GM18861 (cell line): Measurements from ENCODE around the gene KIAA0513.
"Not testable (repeated sequence)": the region's sequence is repeated elsewhere in the genome, so short reads cannot be mapped to it uniquely, and the experiment has no call there.

ENCODE experiments used
- ATAC-seq: cut with Tn5 transposase; IDR thresholded peaks from one replicate; pipeline ENCODE4 v1.9.1; 2021; ENCODE audit not compliant: unreplicated experiment

Gene KIAA0513

DNA sequence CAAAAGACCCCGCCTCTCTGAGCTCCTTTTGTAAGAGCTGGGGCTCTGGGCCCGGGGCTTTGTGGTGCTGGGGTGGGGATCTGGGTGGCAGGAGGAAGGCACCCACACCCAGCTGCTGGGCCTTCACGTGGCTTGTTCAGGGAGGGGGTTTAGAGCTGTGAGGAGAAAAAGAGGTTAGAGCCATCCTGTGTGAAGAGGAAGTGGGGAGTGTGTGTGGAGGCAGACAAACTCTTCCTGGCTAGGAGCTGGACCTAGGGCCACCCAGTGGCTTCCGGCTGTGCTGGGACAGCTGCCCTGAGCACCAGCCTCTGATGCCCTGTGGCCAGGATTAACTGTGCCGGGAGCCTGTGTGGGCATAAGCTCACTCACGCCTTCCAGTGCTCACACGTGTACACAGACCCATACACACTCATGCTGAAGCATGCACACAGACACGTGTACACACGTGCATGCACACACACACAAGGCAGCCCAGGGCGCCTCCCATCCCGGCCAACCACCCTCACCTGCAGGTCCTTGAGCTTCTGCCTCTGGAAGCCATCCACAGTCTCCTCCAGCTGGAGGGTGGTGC, 77.3 kb downstream of the KIAA0513 start:
- no peak for ATAC-seq

DNA sequence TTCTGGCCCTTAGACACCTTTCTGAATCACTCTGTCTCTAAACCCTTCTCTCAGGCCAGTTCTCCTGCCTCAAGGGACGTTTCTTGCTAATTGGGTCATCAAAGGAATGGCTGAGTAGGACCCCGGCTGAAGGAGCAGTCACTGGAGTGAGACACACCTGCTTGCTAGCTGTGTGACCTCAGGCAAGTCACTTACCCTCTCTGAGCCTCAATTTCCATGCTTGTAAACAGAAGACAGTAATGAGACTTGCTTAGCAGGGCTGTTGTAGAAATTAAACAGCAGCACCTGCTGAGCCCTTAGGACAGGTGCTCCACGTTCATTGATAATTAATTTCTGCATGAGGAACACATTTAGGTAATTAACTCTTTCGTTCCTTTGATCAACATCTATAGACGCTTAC, 77.9 kb downstream of the KIAA0513 start:
- no peak for ATAC-seq

DNA sequence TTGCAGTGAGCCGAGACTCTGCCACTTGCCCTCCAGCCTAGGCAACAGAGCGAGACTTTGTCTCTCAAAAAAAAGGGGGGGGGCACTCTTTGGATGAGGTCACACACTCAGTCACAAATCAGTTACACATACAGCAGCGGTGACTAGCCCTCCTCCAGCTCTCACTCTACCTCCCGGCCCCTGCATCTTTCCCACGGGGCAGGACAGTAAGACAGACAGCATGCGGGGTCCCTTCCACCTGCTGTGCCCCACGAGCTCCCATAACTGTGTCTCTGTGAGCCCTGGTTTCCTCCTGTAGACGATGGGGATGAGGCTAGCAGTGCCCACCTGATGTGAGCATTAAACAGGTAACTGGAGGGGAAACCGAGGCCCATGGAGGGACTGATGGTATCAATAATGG, 79.5 kb downstream of the KIAA0513 start:
- ATAC-seq = no peak

DNA sequence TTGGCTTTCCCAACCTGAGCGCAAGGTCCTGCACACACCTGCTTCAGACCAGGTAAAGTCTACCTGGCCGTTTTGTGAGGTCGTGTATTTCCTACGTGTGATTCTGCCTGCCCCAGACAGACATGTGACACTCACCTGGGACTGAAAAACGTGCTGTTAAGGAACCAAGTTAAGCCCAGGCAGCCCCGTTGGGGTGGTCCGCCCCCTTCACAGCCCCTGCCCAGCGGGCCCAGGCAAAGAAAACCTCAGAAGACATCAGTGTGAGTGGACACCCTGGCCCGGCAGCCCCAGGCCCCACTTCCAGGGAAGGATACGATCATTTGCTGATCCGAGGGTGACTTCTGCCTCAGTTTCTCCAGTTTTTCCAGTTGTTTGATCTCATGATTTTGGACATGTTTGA, 79.9 kb downstream of the KIAA0513 start:
- ATAC-seq = no peak

DNA sequence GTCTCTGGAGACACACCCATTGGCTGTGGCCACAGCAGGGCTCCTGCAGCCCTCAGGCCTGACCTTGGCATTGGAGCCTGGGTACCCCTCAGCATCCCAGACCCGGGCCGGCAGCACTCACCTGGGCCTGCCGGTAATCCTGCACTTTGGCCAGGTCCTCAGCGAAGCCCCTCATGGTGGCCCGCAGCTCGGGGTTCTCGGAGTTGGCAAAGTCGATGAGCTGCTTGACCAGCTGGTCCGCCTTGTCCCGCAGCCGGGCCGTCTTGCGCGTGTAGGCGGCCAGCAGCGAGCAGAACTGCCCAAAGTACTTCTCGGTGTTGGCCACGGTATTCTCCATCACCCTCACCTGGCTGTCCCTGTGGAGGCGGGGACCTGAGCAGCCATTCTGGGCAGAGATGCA, 82.5 kb downstream of the KIAA0513 start:
- ATAC-seq = no peak

DNA sequence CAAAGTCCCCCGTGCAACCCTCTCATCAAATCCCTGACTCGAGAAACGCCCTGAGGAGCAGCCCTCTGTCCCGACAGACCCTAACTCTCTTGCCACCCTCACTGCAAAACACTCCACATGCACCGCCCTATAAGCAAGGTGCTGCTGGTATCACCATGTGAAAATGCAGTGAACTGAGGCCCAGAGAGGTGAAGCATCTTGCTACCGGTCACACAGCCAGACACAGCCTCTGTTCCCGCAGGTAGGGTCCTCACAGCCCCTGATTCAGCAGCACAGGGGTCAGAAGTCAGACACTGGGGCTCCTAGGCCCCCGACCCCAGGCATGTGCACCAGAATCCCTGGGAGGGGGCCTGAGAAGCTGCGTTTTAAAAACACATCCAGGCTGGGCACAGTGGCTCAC, 83.6 kb downstream of the KIAA0513 start:
- ATAC-seq = no peak

DNA sequence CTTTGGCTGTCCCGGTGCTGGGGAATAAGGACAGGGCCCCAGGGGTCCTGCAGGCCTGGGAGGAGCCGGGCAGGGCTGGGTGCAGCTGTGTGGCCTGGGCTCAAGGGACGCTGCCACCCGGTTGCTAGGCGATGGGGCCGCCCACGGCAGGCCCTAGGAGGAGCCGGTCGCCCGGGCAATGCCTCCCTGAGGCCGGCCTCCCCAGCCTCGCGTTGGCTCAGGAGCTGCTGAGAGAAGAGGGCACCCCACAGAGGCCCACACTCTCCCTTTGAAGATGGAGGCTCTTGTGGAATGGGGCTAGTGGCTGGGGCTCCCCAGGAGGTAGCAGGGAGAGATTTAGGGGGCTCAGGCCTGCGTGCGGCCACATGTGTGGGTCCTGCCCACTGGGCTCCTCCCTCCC, 84.8 kb downstream of the KIAA0513 start, which contains the start of gene CIBAR2:
Gene CIBAR2 (minus strand): TSS at position 109 of the 400 bp plus-strand sequence. CDS start 120 bp downstream, outside the sequence.
- no peak for ATAC-seq

DNA sequence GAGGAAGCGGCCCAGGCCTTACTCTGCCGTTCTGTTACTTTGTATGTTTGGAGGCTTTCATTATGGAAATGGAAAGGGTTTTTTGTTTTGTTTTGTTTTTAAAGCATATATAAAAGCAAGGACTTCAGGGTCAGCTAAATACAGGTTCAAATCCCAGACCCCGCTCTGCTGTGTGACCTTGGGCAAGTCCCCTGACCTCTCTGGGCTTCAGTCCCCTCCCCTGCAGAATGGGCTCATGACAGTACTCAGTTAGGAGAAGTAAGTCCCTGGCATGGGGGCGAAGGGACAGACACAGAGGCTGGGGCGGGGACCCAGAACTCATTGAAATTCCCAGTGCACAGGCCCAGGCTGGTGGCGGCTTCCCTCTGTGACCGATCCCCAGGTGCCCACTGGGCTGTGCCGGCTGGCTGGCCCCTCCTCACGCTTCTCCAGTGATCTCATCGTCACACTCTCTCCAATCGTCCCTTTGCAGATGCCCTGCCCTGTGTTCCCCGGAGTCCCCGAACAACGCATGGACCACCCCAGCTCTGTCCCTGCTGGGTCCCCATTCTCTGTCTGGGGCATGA, 85.7 kb downstream of the KIAA0513 start:
- ATAC-seq = no peak

DNA sequence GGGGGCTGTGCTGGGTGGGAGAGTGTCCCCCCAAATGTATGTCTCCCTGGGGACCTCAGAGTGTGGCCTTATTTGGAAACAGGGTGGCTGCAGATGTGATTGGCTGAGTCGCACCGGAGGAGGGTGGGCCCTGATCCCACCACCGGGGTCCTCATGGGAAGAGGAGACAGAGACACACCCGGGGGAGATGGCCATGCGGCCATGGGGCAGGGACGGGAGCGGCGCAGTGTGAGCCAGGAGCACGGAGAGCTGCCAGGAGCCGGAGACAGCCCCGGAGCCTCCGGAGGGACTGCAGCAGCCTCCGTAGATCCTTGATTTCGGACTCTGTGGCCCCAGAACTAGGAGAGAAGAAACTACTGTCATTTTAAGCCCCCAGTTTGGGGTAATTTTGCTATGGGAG, 86.3 kb downstream of the KIAA0513 start:
- ATAC-seq = no peak

DNA sequence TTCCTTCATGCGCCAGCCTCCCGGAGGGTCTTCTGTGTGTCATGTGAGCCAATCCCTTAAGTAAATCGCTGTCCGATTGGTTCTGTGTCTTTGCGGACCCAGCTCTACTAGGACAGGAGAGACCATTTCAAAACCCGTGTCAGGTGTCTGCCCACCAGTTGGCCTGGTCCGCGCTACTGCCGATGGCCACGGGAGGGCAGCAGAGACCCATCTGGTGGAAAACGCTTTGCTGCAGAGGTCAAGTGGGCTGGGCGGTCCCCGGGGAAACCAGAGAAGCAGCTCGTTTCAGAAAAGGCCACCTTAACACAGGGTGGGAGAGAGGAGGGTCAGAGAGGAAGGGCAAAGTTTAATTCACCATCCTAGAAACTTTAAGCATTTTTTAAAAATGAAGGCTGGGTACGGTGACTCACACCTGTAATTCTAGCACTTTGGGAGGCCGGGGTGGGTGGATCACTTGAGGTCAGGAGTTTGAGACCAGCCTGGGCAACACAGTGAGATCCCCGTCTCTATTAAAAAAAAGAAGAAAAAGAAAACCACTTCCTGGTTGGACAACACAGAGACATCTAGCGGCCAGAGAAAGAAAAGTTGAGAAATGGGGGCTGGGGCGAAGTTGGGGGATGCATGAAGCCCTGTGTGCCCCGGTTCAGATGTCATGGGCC, 87.4 kb downstream of the KIAA0513 start:
- ATAC-seq = no peak

DNA sequence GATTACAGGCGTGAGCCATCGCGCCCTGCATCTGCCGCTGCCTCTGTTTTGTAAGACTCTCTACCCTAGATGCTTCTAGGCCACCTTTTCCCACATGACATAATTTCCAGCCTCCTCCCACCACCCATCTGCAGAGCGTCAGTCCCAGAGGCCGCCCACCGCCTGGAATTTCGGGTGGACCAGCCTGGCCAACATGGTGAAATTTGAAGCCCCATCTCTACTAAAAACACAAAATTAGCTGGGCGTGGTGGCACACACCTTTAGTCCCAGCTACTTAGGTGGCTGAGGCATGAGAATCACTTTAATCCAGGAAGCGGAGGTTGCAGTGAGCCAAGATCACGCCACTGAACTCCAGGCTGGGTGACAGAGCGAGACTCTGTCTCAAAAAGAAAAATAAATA, 89.8 kb downstream of the KIAA0513 start:
- ATAC-seq = no peak

DNA sequence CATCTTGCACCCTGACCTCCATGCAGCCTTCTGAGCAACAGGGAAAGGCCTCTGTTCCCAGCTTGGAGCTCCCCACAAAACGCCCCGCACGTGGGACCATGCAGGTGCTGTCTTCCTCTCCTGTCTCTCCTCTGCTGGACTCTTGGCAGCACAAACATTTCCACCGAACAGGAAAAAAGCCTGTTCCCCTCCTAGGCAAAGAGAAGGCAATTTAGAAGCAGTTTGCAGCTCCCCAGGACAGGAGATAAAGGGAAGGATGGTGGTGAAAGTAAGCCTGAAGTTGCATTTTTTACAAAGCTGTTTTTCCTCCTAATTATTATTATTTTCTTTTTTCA, 92.4 kb downstream of the KIAA0513 start:
- ATAC-seq = no peak

DNA sequence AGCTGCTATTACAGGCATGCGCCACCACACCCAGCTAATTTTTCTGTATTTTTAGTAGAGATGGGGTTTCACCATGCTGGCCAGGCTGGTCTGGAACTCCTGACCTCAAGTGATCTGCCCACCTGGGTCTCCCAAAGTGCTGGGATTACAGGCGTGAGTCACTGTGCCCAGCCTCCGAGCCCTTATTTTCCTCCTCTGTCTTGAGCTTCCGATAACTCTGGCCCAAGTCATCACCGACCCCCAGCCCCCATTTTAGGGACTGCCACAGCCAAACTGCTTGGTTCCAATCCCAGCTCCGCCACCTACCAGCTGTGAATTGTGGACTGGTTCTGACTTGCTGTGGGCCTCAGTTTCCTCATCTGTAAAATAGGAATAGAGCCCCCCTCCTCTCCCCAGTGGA, 95.8 kb downstream of the KIAA0513 start:
- not testable (repeated sequence) for ATAC-seq

DNA sequence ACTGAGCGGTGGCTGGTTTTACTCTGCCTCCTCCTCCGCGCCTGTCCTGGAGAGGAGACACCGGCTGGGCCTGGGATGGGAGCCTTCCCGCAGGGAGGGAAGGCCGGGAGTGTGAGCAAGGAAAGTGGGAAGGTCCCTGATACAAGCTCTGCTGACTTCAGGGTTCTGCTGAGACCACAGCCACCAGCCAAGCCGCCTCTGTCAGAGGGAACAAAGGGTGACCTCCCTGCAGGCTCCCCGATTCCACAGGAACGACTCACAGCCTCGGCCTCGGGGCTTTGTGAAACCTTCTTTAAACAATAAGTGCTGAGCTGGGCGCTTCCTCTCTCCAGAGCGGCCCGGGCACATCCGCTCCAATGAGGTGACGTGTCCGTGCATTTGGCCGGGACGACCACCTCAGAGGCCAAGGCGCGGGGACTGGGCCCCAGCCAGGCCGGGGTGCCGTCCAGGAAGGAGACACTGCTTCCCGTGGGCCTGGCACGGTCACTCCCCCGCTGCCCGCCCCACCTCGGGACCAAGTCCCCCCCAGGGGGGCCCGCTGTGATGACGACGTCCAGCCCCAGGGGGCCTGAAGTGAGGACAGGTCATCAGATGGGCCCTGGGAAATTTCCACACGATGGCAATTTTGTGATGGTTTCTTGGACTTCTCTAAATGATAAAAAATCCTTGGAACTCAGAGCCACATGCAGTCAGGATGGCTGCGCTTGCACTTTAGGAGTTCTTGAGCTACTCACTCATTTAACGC, 96.5 kb downstream of the KIAA0513 start:
- ATAC-seq = no peak

DNA sequence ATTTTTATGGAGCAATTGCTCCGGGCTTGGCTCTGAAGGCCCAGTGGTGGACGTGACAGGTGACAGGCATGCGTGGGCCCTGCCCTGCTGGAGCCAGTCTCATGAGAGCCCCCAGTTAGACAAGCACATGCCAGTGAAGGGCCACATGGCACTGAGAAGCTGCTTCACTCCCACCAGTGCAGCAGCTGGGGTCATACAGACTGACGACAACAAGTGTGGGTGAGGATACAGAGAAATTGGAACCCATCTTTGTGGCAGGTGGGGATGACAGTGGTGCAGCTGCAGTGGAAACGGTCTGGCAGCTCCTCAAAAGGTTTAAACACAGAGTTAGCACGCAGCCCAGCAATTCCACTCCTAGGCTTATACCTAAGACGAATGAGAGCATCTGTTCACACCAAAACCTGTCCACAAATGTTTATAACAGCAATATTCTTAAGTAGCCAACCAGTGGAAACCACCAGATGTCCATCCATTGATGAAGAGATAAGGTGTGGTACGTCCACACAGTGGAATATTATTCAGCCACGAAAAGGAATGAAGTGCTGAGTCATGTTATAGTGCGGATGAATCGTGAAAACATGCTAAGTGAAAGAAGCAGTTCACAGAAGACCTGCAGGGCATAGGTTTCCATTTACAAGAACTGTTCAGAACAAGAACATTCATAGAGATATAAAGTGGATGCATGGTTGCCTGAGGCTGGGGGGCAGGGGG, 97.2 kb downstream of the KIAA0513 start:
- no peak for ATAC-seq

DNA sequence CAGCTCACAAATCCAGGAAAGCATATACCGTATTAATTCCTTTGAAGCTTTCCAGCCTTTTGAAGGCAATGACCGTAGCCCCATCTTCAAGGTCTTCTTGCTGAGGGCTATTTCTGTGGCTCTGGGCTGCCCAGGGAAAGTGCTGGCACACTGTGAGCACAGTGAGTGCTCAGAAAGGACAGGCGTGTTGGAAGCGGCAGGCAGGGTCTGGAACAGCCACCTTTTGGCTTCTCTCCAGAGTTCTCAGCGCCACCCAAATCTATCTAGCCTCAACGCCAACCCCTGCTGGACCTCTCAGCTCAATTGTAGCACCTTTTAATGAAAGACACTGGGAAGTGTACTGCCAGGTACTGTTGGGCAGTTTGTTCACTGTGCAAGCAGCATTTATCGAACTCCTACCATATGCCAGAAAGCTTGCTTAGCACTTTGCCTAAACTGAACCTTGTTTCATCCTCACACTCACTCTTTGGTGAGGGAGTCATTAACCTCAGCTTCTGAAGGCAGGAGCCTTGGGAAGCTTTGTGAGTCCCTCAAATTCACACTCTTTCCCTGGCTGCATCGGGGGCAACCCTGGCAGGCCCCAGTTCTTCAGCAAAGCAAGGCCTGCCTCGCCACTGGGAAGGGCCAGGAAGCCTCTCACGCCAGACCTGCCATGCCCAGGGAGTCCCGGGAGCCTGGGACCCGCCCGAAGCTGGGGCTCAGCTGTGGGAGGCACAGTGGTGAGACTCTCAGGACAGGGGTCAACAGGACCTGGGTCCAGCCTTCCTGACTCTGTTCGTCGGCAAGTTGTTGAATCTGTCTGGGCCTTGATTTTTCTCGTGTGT, 98.2 kb downstream of the KIAA0513 start:
- ATAC-seq = no peak

DNA sequence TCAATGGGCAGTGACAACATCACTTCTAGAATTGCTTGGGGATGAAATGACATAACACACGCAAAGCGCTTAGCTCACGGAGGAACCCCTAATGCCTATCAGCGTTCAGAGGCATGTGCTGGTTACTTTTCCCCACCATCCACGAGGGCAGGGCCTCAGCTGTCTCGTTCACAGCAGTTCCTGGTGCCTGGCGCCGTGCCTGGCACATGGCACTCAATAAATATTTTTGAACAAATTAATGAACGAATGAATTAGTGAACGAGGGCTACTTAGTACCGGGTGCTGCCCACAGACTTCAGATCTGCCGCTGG, 98.8 kb downstream of the KIAA0513 start:
- no peak for ATAC-seq

DNA sequence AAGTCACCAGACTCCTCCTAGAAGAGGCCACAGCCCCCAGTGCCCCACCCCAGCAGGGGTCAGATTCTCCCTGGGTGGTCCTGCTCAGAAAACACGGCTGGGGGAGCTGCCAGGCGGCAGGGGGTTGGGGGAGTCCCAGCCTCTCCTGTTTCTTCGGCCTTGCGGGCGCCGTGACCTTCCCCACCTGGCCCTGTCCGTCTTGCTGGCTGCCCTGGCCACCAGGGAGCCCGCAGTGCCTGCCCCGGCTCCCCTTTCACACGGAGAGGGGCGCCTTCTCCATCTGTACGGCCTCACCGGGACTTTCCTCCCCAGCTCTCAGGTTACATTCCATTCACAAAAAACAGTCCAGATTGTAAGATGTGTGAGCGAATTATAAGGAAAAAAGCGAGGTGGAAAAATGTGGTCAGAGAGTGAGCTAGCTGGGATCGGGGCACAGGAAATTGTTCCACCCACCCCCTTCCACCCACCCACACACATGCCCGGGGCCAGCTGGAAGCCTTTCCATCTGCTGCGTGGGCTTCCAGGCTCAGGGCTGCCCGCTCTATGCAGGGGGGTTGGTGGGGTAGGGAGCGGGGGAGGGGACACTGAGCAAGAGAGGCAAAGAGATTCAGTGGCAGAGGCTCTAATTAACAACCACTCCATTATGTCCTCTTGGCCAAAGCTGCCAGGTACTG, 99.2 kb downstream of the KIAA0513 start:
- no peak for ATAC-seq

DNA sequence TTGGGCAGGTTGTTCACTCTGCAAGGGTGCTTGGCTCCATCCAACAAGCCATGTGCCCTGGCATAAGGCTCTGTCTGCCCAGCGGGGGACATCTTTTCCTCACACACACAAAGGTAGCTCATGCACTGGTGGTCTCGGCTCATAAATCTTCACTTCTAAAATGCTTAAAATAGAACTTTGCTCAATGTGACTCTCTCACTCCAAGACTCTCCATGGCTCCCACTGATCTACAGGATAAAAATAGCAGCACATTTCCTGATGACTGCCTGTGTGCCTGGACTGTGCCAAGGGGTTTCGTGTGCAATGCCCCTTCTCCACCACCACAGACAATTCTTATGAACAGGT, 99.8 kb downstream of the KIAA0513 start:
- ATAC-seq = no peak

DNA sequence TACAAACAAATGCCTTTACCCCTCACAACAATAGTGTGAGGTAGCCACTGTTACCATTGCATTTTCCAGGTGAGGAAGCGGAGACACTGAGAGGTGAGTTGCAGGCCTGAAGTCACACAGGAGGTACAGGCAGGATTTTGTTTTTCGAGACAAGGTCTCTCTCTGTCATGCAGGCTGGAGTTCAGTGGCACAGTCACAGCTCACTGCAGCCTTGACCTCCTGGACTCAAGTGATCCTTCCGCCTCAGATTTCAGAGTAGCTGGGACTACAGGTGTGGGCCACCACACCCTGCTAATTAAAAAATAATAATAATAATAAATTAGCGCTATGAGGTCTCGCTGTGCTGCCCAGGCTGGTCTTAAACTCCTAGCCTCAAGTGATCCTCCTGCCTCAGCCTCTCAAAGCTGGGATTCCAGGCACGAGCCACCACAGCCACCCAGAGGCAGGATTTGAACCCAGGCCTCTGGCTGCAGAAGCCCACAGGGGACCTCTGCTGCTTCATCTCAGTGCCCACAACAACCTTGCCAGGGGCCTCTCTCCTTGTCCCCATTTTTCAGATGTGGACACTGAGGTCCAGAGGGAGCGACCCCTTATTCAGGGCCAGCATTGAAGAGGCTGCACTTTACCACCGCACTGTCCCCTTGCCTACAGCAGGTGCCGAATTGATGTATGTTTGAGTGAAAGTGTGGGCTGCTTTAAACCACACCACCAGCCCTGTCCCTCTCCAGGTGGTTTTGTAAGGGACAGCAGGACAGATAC, 100.7 kb downstream of the KIAA0513 start:
- no peak for ATAC-seq
